ENCODE data around the gene NAALADL2.

DNA sequence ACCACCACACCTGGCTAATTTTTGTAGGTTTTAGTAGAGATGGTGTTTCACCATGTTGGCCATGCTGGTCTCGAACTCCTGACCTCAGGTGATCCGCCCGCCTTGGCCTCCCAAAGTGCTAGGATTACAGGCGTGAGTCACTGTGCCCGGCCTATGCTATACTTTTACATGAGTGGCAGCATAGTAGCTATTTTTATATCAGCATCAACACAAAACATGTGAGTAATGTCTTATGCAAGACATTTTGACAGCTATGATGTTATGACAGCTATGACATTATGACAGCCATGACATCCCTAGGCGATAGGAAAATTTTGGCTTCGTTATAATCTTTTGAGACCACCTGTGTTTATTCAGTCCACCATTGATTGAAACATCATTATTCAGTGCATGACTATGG lies 4.1 kb upstream of the NAALADL2 start:
- TF ChIP-seq, protein P1, sequence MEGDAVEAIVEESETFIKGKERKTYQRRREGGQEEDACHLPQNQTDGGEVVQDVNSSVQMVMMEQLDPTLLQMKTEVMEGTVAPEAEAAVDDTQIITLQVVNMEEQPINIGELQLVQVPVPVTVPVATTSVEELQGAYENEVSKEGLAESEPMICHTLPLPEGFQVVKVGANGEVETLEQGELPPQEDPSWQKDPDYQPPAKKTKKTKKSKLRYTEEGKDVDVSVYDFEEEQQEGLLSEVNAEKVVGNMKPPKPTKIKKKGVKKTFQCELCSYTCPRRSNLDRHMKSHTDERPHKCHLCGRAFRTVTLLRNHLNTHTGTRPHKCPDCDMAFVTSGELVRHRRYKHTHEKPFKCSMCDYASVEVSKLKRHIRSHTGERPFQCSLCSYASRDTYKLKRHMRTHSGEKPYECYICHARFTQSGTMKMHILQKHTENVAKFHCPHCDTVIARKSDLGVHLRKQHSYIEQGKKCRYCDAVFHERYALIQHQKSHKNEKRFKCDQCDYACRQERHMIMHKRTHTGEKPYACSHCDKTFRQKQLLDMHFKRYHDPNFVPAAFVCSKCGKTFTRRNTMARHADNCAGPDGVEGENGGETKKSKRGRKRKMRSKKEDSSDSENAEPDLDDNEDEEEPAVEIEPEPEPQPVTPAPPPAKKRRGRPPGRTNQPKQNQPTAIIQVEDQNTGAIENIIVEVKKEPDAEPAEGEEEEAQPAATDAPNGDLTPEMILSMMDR (conservative IDR thresholded peaks at IDR 0.05), result no peak
- TF ChIP-seq EZH2 (IDR thresholded peaks at IDR 0.05; ENCODE audit: low read depth), result no peak
